ENCODE data around the gene POLR2L.

Gene POLR2L

GRCh38 chr11:870127-870413 is 27.7 kb upstream of the POLR2L start:
- DNase-seq = no peak
- Histone ChIP-seq H3K4me1 (ENCODE audit: low read length) (no peaks in the 10 kb centered on the region), H3K27ac (ENCODE audit: low read length) (no peak overlapping the region), H3K9me2 (replicated peaks; ENCODE audit: insufficient read depth, low read length) (no peaks in the 10 kb centered on the region), H3K4me3 (ENCODE audit: low read length) (no peak overlapping the region), H3K9ac (ENCODE audit: low read length) (no peak overlapping the region), H3F3A (ENCODE audit: insufficient read depth, low read length) (no peaks in the 10 kb centered on the region), H3K27me3 (replicated peaks; ENCODE audit: insufficient read depth, low read length) (no peaks in the 10 kb centered on the region), H3K4me2 (ENCODE audit: low read depth, low read length) (no peak overlapping the region), H2AFZ (ENCODE audit: low read length) (no peak overlapping the region), H3K36me3 (replicated peaks; ENCODE audit: insufficient read depth, low read length) (no peaks in the 10 kb centered on the region), H3K9me3 (replicated peaks; ENCODE audit: insufficient read depth, low read length) (no peaks in the 10 kb centered on the region), H4K20me1 (ENCODE audit: insufficient read depth, low read length) (no peaks in the 10 kb centered on the region), H3K79me2 (ENCODE audit: low read length) (no peaks in the 10 kb centered on the region)
- TF ChIP-seq CTCF (IDR thresholded peaks at IDR 0.05; ENCODE audit: low read length) (no peak), EZH2 (optimal IDR thresholded peaks at IDR 0.05; ENCODE audit: low read depth, low read length) (no peak), EZH2phosphoT487 (IDR thresholded peaks at IDR 0.05; ENCODE audit: low read length) (no peak)

GRCh38 chr11:869399-870126 is 27.2 kb upstream of the POLR2L start:
- Histone ChIP-seq H3K9me2 (replicated peaks; ENCODE audit: insufficient read depth, low read length) (no peaks in the 10 kb centered on the region), H3K9ac (ENCODE audit: low read length) (no peak overlapping the region), H2AFZ (ENCODE audit: low read length) (no peak overlapping the region), H3K36me3 (replicated peaks; ENCODE audit: insufficient read depth, low read length) (no peaks in the 10 kb centered on the region), H3K27me3 (replicated peaks; ENCODE audit: insufficient read depth, low read length) (no peaks in the 10 kb centered on the region), H3K4me1 (ENCODE audit: low read length) (no peaks in the 10 kb centered on the region), H3K27ac (ENCODE audit: low read length) (no peak overlapping the region), H3F3A (ENCODE audit: insufficient read depth, low read length) (no peaks in the 10 kb centered on the region), H3K4me3 (ENCODE audit: low read length) (no peak overlapping the region), H3K79me2 (ENCODE audit: low read length) (no peaks in the 10 kb centered on the region), H3K9me3 (replicated peaks; ENCODE audit: insufficient read depth, low read length) (no peaks in the 10 kb centered on the region), H3K4me2 (ENCODE audit: low read depth, low read length) (no peak overlapping the region), H4K20me1 (ENCODE audit: insufficient read depth, low read length) (no peaks in the 10 kb centered on the region)
- TF ChIP-seq EZH2phosphoT487 (IDR thresholded peaks at IDR 0.05; ENCODE audit: low read length) (no peak), EZH2 (optimal IDR thresholded peaks at IDR 0.05; ENCODE audit: low read depth, low read length) (no peak), CTCF (IDR thresholded peaks at IDR 0.05; ENCODE audit: low read length) (no peak)
- DNase-seq = no peak

- no peak for DNase-seq
- TF ChIP-seq CTCF (IDR thresholded peaks at IDR 0.05; ENCODE audit: low read length) (no peak), EZH2 (optimal IDR thresholded peaks at IDR 0.05; ENCODE audit: low read depth, low read length) (no peak), EZH2phosphoT487 (IDR thresholded peaks at IDR 0.05; ENCODE audit: low read length) (no peak)
- H3K4me2 ChIP-seq (ENCODE audit: low read depth, low read length) = no peak overlapping the region
- H3K27me3 ChIP-seq (replicated peaks; ENCODE audit: insufficient read depth, low read length) = no peaks in the 10 kb centered on the region
- H3K27ac ChIP-seq (ENCODE audit: low read length) = no peak overlapping the region
- no peak overlapping the region for H3K4me3 ChIP-seq (ENCODE audit: low read length)
- H3K9me2 ChIP-seq (replicated peaks; ENCODE audit: insufficient read depth, low read length) = no peaks in the 10 kb centered on the region
- H3K9ac ChIP-seq (ENCODE audit: low read length) = no peak overlapping the region
- H3K9me3 ChIP-seq (replicated peaks; ENCODE audit: insufficient read depth, low read length) = no peaks in the 10 kb centered on the region
- H3F3A ChIP-seq (ENCODE audit: insufficient read depth, low read length) = no peaks in the 10 kb centered on the region
- H3K4me1 ChIP-seq (ENCODE audit: low read length) = no peaks in the 10 kb centered on the region
- H2AFZ ChIP-seq (ENCODE audit: low read length) = no peak overlapping the region
- no peaks in the 10 kb centered on the region for H4K20me1 ChIP-seq (ENCODE audit: insufficient read depth, low read length)
- H3K36me3 ChIP-seq (replicated peaks; ENCODE audit: insufficient read depth, low read length) = no peaks in the 10 kb centered on the region
- no peaks in the 10 kb centered on the region for H3K79me2 ChIP-seq (ENCODE audit: low read length)
Measured at GRCh38 chr11:868802-869201, 26.5 kb upstream of the POLR2L start.
